GM12878 (cell line): Measurements from ENCODE around the gene CDR2L. TPM values are rescaled to one million over a fixed set of nuclear protein-coding genes. Genes with fewer than 3 reads are reported as not detected.

Experiments used
- ATAC-seq: fragments of 200-7000 bp; cut with Tn5 transposase; 3 replicates; pipeline ENCODE4 v1.9.1; 2020; ENCODE audit warnings: mild to moderate bottlenecking, moderate library complexity
- BruUV-seq: library from RNA; stranded (reverse); fragments of 400-500 nt; replicated peaks from 2 replicates; lab custom pipeline; 2021; lab: Mats Ljungman, UMichigan
- CTCF ChIA-PET: fragments of 300-600 bp; sonication (Branson Sonifier 250); formaldehyde crosslinking; extraction: SDS; loops from one replicate; lab custom pipeline; 2021; ENCODE audit warnings: inconsistent platforms; lab: Yijun Ruan, JAX
- POLR2A ChIA-PET: fragments of 350-600 bp; formaldehyde crosslinking; extraction: SDS; loops from one replicate; lab custom pipeline; 2021; ENCODE audit warnings: inconsistent platforms; lab: Charles Lee
- RAD21 ChIA-PET: fragments of 300-600 bp; sonication (Branson Sonifier 250); formaldehyde crosslinking; loops from one replicate; lab custom pipeline; 2023; ENCODE audit warnings: antibody characterized with exemption; ENCODE audit not compliant: unreplicated experiment; lab: Charles Lee
- SMC1A ChIA-PET: fragments of 300-600 bp; sonication (Branson Sonifier 250); formaldehyde crosslinking; loops from one replicate; lab custom pipeline; 2023; ENCODE audit not compliant: unreplicated experiment, uncharacterized antibody; lab: Charles Lee
- DNase-seq: peaks from one replicate; pipeline ENCODE4 v3.0.0-alpha.2; 2011; ENCODE audit warnings: low read depth, low spot score
- FAIRE-seq: peaks from 3 replicates; lab custom pipeline; 2011; peaks lifted over from hg19 to GRCh38; lab: Jason Lieb, UNC
- H2AFZ ChIP-seq: 2 replicates; pipeline ENCODE4 v1.6.0; 2011; ENCODE audit warnings: low read depth, low read length, control low read depth; ENCODE audit not compliant: control insufficient read depth
- H3K27ac ChIP-seq: 2 replicates; pipeline ENCODE4 v1.5.1; 2011; ENCODE audit warnings: control low read depth; ENCODE audit not compliant: control insufficient read depth, insufficient read depth
- H3K27me3 ChIP-seq, 2 experiments: replicated peaks in 1 of 2; 2 replicates each; pipeline versions ENCODE4 v1.6.0 to v1.6.1; 2011; ENCODE audit warnings: low read length in 1 of 2; ENCODE audit not compliant: control insufficient read depth in 2 of 2, insufficient read depth in 2 of 2
- H3K36me3 ChIP-seq, 2 experiments: 2 replicates each; pipeline ENCODE4 v1.5.1; 2011; ENCODE audit warnings: low read length in 1 of 2; ENCODE audit not compliant: control insufficient read depth in 2 of 2, insufficient read depth in 2 of 2
- H3K4me1 ChIP-seq: 2 replicates; pipeline ENCODE4 v1.6.1; 2011; ENCODE audit warnings: mild to moderate bottlenecking, low read length, moderate library complexity, mixed read lengths; ENCODE audit not compliant: control insufficient read depth, insufficient read depth
- H3K4me2 ChIP-seq: 2 replicates; pipeline ENCODE4 v1.6.0; 2011; ENCODE audit warnings: control low read depth; ENCODE audit not compliant: control insufficient read depth, insufficient read depth
- H3K4me3 ChIP-seq: fragments of 200-600 bp; sonication (generic); 2 replicates; pipeline ENCODE4 v1.5.1; 2016
- H3K79me2 ChIP-seq: 2 replicates; pipeline ENCODE4 v1.6.0; 2011; ENCODE audit warnings: low read length; ENCODE audit not compliant: control insufficient read depth, insufficient read depth
- H3K9ac ChIP-seq: 2 replicates; pipeline ENCODE4 v1.8.0; 2011; ENCODE audit warnings: low read length, control low read depth, mixed read lengths; ENCODE audit not compliant: control insufficient read depth, insufficient read depth
- H3K9me3 ChIP-seq: replicated peaks from 3 replicates; pipeline ENCODE4 v1.5.1; 2011; ENCODE audit warnings: mild to moderate bottlenecking, low read length; ENCODE audit not compliant: control insufficient read depth, insufficient read depth
- H4K20me1 ChIP-seq: 2 replicates; pipeline ENCODE4 v1.6.0; 2011; ENCODE audit not compliant: control insufficient read depth, insufficient read depth
- BCLAF1 ChIP-seq: fragments of 450-650 bp; IDR thresholded peaks from 2 replicates; pipeline ENCODE4 v1.6.1; 2017; ENCODE audit warnings: antibody characterized with exemption, mild to moderate bottlenecking, moderate library complexity
- KAT2A ChIP-seq: conservative IDR thresholded peaks from 2 replicates; pipeline ENCODE4 v1.6.1; 2011; ENCODE audit warnings: low read depth, low read length; ENCODE audit not compliant: control insufficient read depth
- MLLT1 ChIP-seq: fragments of 450-650 bp; IDR thresholded peaks from 2 replicates; pipeline ENCODE4 v1.6.1; 2016; ENCODE audit warnings: mild to moderate bottlenecking
- SIX5 ChIP-seq: IDR thresholded peaks from 2 replicates; pipeline ENCODE4 v1.6.1; 2011; ENCODE audit warnings: mild to moderate bottlenecking, low read depth, low read length, moderate library complexity; ENCODE audit not compliant: severe bottlenecking
- SMC3 ChIP-seq: IDR thresholded peaks from 2 replicates; pipeline ENCODE4 v1.6.1; 2011; ENCODE audit warnings: low read length, improper control_type of control experiment, borderline replicate concordance
- SREBF2 ChIP-seq: IDR thresholded peaks from 2 replicates; pipeline ENCODE4 v1.6.1; 2012; ENCODE audit warnings: mild to moderate bottlenecking, low read length
- SUZ12 ChIP-seq: fragments of 200-600 bp; sonication (generic); IDR thresholded peaks from one replicate; pipeline ENCODE4 v1.6.1; 2018; ENCODE audit warnings: antibody characterized with exemption, mild to moderate bottlenecking; ENCODE audit not compliant: unreplicated experiment
- TARDBP ChIP-seq: IDR thresholded peaks from 2 replicates; pipeline ENCODE4 v1.6.1; 2016; ENCODE audit warnings: borderline replicate concordance
- ZBTB40 ChIP-seq: fragments of 450-650 bp; IDR thresholded peaks from 2 replicates; pipeline ENCODE4 v1.6.1; 2016; ENCODE audit warnings: mild to moderate bottlenecking, moderate library complexity, borderline replicate concordance
- WGBS: methylation state at CpG from one replicate; pipeline ENCODE4 v1.1.6; 2016; ENCODE audit warnings: low lambda C conversion rate; ENCODE audit not compliant: insufficient replicate concordance, insufficient coverage; ENCODE audit errors: missing lambda C conversion rate; 5-methylcytosine and 5-hydroxymethylcytosine counted together
- in situ Hi-C: fragments of 300-500 bp; cut with MboI; formaldehyde crosslinking; loops from 9 replicates; pipeline ENCODE4 v1.14.3; 2018; ENCODE audit warnings: mixed read lengths
- intact Hi-C: fragments of 100-400 bp; cut with micrococcal nuclease; formaldehyde crosslinking; loops from one replicate; pipeline ENCODE4 v1.14.2; 2022; ENCODE audit not compliant: unreplicated experiment
- polyA plus RNA-seq, 11 experiments: library from polyadenylated mRNA; depleted of rRNA in 4 of 11; unstranded in 6 of 11; stranded (reverse) in 5 of 11; fragments of >200 nt; fragmentation: Nextera tagmentation in 4 of 11; fragmentation: Illumina TruSeq in 1 of 11; extraction: Ambion mirVana in 4 of 11; extraction: Trizol in 1 of 11; gene quantifications; 1 replicate in 1 of 11; 2 replicates in 10 of 11; pipeline versions ENCODE4 v1.2.1 to v1.2.3, GENCODE V29; 2011 to 2016; ENCODE audit warnings: inconsistent platforms in 2 of 11, missing spikeins in 2 of 11, low read depth in 1 of 11
- total RNA-seq, 4 experiments: library from RNA; depleted of rRNA in 3 of 4; stranded (reverse); fragments of >200 nt in 3 of 4; fragmentation: Illumina TruSeq in 1 of 4; extraction: Trizol in 1 of 4; gene quantifications; 2 replicates each; pipeline versions ENCODE4 v1.2.1 to v1.2.3, GENCODE V29; 2013 to 2021

Gene CDR2L
- total and polyA plus RNA-seq, 10 of the 15 experiments (the other 5 are each of a cell fraction or from before 2014, with no cell fraction given): 0.03 to 0.18 (median 0.04) TPM; not detected in 6

GRCh38 chr17:75013092-75013559, 25.7 kb downstream of the CDR2L start (continued):
- TF ChIP-seq ZBTB40 (no peak), BCLAF1 (no peak)

GRCh38 chr17:75019146-75019545, 31.7 kb downstream of the CDR2L start:
- H3K36me3 ChIP-seq: peaks cover 6 to 9% of the 10 kb centered on the region in 2 experiments; a peak in 3 of 4 replicates
- H3K9ac ChIP-seq: no peak overlapping the region
- H3K4me2 ChIP-seq: no peak overlapping the region
- 89% methylated on average over 5 of the region's 5 CpGs for WGBS
- no peaks in the 10 kb centered on the region for H3K27me3 ChIP-seq
- H4K20me1 ChIP-seq: no peaks in the 10 kb centered on the region
- peaks cover 4% of the 10 kb centered on the region for H3K79me2 ChIP-seq
- in situ Hi-C loops: no loop called here
- CTCF ChIA-PET: interaction anchor here (0.6 to 1.2 kb wide), 5 partner anchors 11 to 1590 kb away, joined by 3 to 4 read pairs (median 3); no protein-coding TSS in a partner anchor
- intact Hi-C loops: no loop called here
- FAIRE-seq (no peak), ATAC-seq (no peak), DNase-seq (no peak)
- SMC1A ChIA-PET: interaction anchor here (0.6 to 1.1 kb wide), 3 partner anchors 8 to 285 kb away, joined by 3 to 4 read pairs (median 3); no protein-coding TSS in a partner anchor
- no peak overlapping the region for H3K4me3 ChIP-seq
- H3K4me1 ChIP-seq: no peaks in the 10 kb centered on the region
- no peaks in the 10 kb centered on the region for H3K9me3 ChIP-seq
- no peak overlapping the region for H2AFZ ChIP-seq
- no peak overlapping the region for H3K27ac ChIP-seq
- no peak for TF ChIP-seq SIX5
- TF ChIP-seq SREBF2: no peak
- no peak for TF ChIP-seq TARDBP
- TF ChIP-seq SUZ12: no peak
- TF ChIP-seq SMC3: no peak
- no peak for TF ChIP-seq KAT2A
- TF ChIP-seq MLLT1: no peak
- POLR2A ChIA-PET: interaction anchor here (0.6 kb wide), 1 partner anchor 30 kb away, joined by 3 read pairs; no protein-coding TSS in a partner anchor
- BruUV-seq: no TSS peak
- RAD21 ChIA-PET: no interaction called here
